ENCODE results near the gene ENTPD2. TPM values are rescaled to one million over a fixed set of nuclear protein-coding genes. Genes with fewer than 3 reads are reported as not detected.
"Not testable (repeated sequence)": the region's sequence is repeated elsewhere in the genome, so short reads cannot be mapped to it uniquely, and the experiment has no call there.

Gene ENTPD2
- total RNA-seq, 2 donors from 2014 or later = 25.0 to 26.3 TPM

DNA sequence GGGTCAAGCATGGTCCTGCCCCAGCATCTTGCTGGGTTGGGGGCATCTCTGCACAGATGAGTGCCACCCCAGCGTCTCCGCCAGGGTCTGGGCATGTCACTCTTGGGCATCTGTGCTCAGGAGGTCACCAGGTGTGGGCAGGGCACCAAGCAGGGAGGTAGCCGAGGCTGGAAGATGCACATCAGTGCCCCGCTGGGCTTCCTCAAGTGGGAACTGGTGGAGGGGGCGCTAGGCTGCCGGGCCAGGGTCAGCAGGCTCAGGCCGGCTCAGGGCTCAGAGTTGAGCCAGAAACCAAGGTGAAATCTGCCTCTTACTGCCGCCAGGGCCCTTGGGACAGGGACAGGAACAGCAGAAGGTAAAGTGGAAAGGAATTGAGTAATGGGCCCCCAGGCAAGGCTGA is 17.9 kb downstream of the ENTPD2 start:
- ATAC-seq = no peak
- intact Hi-C loops (cut with DNase I, micrococcal nuclease) = loop anchor here in 1 of 2 donors (5.0 kb wide), 1 partner anchor 249 kb away; no protein-coding TSS in a partner anchor
- DNase-seq = no peak

DNA sequence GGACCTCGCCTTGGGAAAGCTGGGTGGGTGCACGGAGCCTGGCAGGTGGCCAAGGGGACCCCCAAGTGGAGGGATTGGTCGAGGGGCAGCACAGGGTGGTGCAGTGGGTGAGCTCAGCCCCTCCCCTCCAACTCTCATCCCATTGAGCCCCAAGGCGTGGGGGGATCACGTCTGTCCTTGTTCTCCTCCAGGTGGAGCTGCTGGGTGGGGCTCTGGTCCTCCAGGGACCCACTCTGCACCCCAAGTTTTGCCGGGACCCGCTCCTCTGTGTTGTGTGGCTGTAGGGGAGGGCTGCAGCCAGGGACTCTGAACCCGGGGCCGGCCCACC is 18.4 kb downstream of the ENTPD2 start:
- no peak for DNase-seq
- intact Hi-C loops (cut with DNase I, micrococcal nuclease) = loop anchor here in 1 of 2 donors (5.0 kb wide), 1 partner anchor 248 kb away; no protein-coding TSS in a partner anchor
- peak; percentile 2 for ATAC-seq

DNA sequence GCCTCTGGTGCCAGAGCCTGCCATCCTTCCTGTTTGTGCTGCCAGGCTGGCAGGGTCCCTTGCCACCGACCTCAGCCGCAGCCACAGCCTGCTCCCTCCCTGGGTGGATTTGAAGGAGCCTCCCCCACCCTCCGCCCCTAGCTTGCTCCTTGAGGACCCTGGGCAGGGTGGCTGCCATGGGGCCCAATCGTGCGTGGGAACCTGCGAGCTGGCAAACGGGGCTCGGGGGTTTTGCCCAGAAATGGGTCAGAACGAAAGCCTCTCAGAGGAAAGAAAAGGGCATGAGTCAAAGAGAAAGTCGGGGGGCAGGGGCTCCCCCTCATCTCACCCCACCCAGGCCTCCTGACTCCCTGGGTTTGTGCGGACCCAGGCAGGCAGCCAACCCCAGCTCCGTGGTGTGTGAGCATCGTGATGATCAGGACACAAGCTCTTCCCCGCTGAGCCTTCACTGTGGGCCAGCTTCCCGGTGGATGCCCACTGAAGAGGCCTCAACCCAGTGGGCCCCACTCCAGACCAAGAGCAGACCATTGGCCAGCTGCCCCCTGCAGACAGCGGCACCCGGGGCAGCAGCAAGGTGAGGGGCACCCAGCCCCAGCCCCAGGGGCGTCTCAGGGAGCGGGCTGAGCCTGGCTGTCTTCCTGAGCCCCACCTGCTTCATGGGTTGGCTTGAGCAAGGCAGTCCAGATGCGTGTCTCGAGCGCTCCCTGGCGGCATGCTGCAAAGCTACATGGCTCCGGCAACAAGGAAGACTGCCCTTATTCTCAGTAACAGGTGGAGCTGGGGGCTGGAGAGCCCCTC is 19.0 kb downstream of the ENTPD2 start:
- intact Hi-C loops (cut with DNase I, micrococcal nuclease) = loop anchor here in 1 of 2 donors (5.0 kb wide), 1 partner anchor 248 kb away; no protein-coding TSS in a partner anchor
- peak; percentile 80 to 81 for DNase-seq
- peak; percentile 84 for ATAC-seq

DNA sequence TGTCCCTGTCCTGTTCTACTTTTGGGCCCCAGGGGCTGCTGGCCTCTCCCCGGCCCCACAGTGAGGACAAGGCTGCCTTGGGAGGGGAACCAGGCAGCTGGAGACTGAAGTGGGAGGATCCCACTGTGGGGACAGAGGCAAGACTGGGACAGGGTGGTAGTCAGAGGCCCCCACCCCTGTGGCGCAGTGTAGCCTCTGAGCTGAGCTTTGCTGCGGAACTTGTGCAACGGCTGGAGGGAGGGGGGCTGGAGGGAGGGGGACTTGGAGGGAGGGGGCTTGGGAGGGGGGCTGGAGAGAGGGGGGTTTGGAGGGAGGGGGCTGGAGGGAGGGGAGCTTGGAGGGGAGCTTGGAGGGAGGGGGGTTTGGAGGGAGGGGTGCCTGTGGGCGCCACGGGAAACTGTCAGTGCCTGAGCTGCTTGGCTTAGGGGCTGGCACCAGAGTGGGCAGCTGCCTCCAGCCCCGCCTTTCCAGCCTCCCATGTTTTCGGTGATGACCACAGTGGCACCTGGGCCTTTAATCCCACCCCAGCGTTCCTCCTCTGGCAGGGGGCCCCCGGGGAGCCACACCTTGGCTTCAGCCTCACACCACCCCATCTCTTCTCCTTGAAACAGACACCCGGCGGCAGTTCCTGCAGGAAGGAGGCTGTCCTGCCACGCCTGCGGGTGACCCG is 19.7 kb downstream of the ENTPD2 start:
- intact Hi-C loops (cut with DNase I, micrococcal nuclease) = no loop called here
- DNase-seq (peak; percentile 76 to 78), ATAC-seq (peak; percentile 79)

DNA sequence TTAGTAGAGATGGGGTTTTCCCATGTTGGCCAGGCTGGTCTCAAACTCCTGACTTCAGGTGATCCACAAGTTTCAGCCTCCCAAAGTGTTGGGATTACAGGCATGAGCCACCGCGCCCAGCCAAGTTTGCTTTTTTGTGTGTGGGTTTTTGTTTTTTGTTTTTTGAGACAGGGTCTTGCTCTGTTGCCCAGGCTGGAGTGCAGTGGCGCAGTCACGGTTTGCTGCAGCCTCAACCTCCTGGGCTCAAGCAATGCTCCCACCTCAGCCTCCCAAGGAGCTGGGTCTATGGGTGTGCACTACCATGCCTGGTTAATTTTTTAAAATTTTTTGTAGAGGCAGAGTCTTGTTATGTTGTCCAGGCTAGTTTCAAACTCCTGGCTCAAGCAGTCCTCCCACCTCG is 20.4 kb downstream of the ENTPD2 start:
- ATAC-seq; DNase-seq; intact Hi-C loops (cut with DNase I, micrococcal nuclease): not testable (repeated sequence)

DNA sequence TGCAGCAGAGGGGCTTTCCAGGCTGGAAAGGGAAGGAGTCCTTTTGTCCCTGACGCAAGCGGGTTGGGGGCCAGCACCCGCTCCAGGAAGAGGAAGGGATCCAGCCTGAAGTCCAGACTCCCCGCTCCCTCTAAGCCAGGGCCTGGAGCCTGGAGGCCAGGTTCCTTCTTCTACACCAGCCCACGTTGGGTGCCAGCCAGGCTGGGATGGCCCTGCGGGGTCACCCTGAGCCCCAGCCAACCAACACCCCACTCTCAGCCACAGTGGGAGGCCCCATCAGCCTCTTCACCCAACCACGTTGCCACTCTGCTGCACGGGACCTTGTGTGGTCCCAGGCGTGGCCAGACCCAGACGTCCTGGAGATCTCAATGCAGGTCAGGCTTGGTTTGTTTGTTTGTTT is 21.0 kb downstream of the ENTPD2 start:
- no peak for ATAC-seq
- intact Hi-C loops (cut with DNase I, micrococcal nuclease) = no loop called here
- DNase-seq = no peak

DNA sequence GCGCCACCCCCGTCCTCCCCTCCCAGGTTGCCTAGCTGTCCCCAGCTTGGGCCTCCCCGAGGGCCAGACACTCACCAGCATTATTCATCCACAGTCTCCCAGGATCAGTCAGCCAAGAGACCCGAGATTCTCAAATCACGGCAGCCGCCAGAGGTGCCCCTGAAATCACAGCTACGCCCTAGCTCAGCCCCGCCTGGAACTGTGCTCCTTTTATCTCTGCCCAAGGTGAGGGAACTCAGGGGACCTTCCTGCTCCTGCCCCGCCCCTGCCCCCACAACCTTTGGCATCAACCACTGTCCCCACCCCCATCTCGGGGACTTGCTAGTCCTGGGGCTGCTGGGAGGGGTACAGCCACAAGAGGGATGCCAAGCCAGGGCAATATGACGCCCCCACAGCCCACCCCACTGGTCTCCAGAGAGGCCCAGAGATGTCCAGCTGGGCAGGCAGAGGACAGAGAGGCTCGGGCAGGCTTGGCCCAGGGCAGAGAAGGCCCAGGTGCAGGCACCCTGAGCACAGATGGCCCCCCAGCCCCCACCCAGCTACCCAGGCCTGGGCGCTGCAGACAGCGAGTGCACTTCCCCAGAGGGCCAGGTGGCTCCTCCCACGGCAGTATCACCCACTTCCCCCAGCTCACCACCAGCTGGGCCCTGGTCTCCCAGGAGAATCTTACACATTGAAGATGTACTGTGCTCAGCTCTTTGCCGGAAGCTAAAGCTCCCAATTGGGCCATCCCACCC is 21.8 kb downstream of the ENTPD2 start, which contains the start of gene FUT7:
FUT7 (minus strand) TSS at position 185 of the 737 bp plus-strand sequence; CDS start at position 88, 97 bp downstream.
- DNase-seq (no peak), ATAC-seq (no peak)
- intact Hi-C loops (cut with DNase I, micrococcal nuclease) = no loop called here

DNA sequence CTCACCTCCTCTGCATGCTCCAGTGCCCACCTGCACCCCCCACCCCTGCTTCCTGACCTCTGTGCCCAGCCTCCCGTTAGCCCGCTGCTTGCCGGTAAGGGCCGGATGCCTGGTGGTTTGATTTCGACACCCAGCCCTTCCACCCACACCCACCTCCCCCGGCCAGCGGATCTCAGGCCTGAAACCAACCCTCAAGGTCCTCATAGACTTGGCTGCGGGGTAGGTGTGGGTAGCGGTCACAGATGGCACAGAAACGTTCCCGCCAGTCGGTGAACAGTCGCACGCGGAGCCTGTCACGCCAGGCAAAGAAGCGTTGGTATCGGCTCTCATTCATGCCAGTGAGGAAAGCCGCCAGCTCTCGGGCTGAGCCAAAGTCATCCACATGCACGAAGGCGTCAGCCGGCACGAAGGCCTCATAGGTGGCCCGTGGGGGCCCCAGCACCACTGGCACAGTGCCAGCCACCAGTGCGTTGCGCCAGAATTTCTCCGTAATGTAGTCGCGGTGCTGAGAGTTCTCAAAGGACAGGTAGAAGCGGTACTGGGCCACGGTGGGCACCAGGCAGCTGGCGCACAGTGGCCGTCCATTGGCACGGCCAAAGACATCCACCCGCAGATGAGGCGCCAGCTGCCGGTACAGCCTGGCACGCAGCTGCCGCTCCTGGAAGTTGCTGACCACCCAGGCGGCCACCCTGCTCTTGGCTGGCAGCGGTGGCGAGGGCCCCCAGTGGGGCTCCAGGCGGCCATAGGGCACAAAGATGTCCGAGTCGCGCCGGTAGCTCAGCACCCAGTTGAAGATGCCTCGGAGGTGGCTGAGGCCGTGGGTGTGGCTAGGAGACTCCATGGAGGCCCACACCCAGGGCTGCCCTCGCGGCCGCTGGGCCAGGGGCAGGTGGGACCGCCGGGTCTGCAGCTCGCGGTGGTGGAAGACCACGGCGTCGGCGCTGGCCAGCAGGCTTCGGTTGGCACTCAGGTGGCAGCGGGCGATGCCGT is 23.0 kb downstream of the ENTPD2 start:
- ATAC-seq = no peak
- DNase-seq = peak in 1 of 2 donors; percentile 51
- intact Hi-C loops (cut with DNase I, micrococcal nuclease) = no loop called here

DNA sequence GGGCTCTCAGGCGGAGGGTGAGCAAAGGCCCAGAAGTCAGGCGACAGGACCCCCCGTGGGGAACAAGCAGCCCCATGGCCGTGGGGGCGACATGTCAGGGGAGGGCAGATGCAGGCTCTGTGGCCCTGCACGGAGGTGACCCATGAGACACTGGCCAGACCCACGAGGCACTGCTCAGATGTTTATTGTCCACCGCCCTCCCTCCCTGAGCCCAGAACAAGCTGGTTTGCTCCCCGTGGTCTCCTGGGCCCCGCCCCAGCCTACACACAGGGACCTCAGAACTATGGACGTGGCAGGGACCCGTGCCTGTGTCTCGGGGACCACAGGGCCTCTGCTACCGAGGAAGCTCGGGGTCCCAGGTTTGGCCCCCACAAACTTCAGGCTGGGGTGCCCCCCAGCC is 23.9 kb downstream of the ENTPD2 start:
- no peak for DNase-seq
- no peak for ATAC-seq
- intact Hi-C loops (cut with DNase I, micrococcal nuclease) = no loop called here

DNA sequence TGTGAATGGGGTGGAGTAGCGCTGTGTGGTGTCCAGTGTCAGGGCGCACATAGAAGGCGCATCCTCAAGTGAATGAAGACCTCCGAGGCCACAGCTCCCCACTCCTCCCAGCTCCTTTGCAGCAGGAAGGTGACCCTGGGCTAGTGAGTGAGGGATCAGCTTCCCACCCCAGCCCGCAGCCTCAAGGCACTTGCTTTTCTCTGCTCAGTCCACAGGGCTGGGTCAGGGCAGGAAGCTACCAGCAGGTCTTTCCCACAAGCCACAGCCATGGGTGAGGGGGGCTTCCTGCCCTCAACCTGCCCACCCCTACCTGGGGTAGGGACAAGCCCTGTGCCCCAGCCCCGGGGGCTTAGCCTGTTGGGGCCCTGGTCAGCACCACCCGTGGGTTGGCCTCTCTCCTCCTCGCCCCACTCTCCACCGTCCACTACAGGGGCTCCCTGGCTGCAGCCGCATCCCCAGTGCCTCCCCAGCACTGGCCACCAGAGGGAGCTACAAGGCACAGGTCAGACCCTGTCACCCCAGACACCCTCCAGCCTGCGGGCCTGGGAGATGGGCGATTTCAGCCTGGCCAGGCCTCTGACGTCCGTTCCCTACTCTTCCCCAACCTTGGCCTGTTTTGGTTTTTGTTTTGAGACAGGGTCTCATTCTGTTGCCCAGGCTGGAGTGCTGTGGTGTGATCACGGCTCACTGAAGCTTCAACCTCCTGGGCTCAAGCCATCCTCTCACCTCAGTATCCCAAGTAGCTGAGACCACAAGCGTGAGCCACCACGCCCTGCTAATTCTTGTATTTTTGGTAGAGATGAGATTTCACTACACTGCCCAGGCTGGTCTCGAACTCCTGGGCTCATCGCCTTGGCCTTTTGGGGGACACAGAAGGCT is 24.6 kb downstream of the ENTPD2 start:
- intact Hi-C loops (cut with DNase I, micrococcal nuclease) = loop anchor here in 1 of 2 donors (10.0 kb wide), 1 partner anchor 84 kb away; the partner anchor contains the start of genes C8G and FBXW5
- ATAC-seq = peak; percentile 59

DNA sequence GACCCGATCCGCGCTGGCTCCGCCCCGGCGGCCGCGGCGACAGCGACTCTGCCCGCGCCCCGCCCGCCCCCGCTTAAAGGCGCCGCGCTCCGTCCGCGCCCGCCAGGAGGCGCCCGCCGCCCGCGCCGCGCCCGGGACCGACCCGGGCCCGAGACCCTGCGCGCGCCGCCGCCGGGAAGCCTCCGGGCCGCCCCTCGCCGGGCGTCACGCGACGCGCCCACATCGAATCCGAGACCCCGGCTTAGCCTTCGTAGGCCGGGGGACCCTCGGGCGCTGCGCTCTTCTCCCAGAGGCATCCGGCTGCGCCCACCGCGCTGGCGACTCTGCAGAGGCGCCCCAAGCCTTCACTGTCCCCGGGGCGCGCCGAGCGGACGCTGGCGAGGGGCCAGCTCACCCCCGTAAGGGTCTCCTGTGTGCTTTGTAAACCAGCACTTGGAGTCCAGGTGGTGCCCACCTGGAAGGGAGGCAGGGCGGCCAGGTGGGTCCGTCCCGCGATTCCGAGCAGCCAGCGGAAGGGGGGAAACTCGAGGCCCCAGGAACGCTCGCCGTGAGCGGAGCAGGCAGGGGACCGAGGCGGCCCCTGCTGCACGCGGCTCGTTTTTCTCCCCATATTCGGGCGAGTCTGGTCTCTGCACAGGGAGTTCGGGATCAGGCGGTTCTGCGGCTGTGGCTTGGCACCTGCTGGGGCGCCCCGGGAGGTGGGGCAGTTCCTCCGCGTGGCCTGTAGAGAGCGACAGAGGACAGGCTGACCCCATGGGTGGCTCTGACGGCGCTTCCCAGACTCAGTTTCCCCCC is 25.4 kb downstream of the ENTPD2 start:
- peak; percentile 77 to 81 for DNase-seq
- intact Hi-C loops (cut with DNase I, micrococcal nuclease) = loop anchor here in 1 of 2 donors (10.0 kb wide), 1 partner anchor 84 kb away; the partner anchor contains the start of genes C8G and FBXW5

More for the DNA sequence above, 24.6 kb downstream of the ENTPD2 start:
- peak; percentile 74 to 89 for DNase-seq

DNA sequence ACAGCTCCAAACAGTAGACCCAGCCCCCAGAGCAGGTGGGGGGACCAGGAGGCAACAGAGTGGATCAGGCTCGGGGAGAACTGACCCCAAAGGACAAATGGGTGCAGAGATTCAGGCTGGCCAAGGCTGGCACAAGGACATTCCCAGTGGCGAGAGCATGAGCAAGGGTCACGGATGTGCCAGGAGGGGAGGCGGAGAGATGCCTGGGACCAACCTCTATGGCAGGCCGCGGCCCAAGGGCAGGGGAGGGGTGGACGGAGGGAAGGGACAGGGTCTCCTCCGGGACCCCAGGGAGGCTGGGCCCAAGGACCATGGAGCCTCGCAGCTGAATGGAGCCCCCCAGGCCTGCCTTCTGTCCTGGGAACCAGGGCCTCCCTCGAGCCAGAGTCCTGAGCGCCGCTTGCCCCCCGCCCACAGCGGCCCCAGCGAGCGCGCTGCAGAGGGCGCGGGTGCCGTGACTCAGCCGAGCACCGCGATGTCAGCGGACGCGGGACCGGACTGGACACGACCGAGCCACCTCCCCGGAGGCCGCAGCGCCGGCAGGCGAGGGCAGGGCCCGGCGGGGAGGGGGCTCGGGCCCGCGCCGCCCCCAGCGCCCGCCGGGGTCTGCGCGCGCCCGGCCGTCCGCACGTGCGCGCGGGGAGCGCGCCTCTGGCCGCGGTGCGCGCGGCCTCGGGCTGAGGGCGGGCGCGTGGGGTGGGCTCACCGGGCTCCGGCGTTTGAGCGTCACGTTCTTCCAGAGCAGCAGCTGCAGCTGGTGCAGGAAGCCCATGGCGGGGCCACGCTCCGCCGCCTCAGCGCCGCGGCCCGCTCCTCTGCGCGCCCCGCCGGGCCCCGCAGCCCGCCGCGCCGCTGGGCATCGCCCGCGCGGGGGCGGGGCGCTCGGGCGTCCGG is 26.2 kb downstream of the ENTPD2 start, which contains the start of gene ABCA2:
ABCA2 (minus strand) TSS at position 869 of the 894 bp plus-strand sequence; CDS start at position 772, 97 bp downstream.
- intact Hi-C loops (cut with DNase I, micrococcal nuclease) = loop anchor here in 1 of 2 donors (10.0 kb wide), 1 partner anchor 83 kb away; the partner anchor contains the start of genes C8G and FBXW5
- DNase-seq (no peak), ATAC-seq (no peak)

More for the DNA sequence above, 25.4 kb downstream of the ENTPD2 start:
- ATAC-seq = peak; percentile 71

DNA sequence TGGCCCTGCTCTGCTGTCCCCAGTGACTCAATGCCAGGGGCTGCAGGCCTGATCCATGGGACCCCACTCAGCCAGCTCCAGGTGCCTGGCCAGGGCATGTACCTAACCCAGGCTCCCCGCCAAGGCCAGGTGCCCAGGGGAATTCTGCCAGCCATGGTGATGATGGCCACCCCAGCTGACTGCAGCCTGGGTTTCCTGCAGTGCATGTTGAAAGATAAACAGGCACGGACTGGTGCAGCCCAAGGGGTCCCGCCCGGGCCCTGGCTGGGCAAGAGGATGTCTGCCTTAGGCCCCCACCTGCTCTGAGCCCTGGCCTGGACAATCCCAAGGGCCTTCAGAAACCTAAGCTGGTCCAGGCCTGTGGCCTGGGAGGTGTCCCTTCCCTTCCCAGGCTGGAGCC is 27.0 kb downstream of the ENTPD2 start:
- intact Hi-C loops (cut with DNase I, micrococcal nuclease) = loop anchor here in 1 of 2 donors (10.0 kb wide), 1 partner anchor 82 kb away; the partner anchor contains the start of genes C8G and FBXW5
- DNase-seq (no peak), ATAC-seq (no peak)

DNA sequence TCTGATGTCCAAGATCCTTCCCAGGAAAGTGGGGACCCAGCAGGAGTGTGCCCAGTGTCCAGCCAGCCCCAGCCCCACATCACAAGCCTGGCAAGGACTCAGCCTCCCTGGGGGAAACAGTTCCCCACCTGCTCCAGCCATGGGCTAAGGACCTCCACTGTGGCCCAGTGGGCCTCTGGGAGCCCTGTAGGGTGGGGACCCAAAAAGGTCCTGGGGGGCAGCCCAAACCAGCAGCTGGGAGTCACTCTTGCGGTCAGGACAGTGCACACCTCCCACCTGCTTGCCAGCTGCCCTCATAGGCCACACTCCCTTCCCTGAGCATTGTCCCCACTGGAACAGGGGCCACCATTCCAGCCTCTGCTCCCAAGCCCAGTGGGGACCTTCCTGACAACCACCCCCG is 27.5 kb downstream of the ENTPD2 start:
- DNase-seq = no peak
- intact Hi-C loops (cut with DNase I, micrococcal nuclease) = loop anchor here in 1 of 2 donors (10.0 kb wide), 1 partner anchor 82 kb away; the partner anchor contains the start of genes C8G and FBXW5
- no peak for ATAC-seq

DNA sequence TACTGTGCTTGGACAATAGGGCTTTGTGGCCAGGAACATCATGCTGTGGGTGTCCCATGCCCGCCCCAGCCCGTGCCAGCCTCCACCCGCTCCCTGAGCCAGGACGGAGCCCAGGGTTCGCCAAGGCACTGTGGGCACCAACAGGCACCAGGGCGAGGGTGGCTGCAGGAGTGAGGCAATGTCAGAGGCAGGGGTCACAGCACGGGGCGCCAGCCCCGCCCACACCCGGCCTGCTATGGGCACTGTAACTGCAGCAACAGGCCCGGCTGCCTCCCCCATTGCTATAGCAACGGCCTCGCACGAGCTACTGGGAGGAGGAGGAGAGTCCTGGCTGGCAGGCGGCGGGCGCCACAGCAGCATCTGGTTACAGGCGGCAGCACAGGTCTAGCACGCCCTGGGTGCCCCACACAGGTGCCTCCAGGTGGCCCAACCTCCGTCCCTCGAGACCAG is 28.3 kb downstream of the ENTPD2 start:
- DNase-seq = peak; percentile 68 to 73
- ATAC-seq = peak; percentile 16
- intact Hi-C loops (cut with DNase I, micrococcal nuclease) = loop anchor here in 1 of 2 donors (10.0 kb wide), 1 partner anchor 81 kb away; the partner anchor contains the start of genes C8G and FBXW5

All from left colon (tissue), 2 donors.